ENCODE results near the gene ANAPC5. TPM values are rescaled to one million over a fixed set of nuclear protein-coding genes. Genes with fewer than 3 reads are reported as not detected.

The ANAPC5 gene
- total RNA-seq, 4 donors from 2014 or later: 54.4 to 116 (median 88.8) TPM

GRCh38 chr12:121279071-121279375 lies 73.2 kb downstream of the ANAPC5 start:
- no peak for TF ChIP-seq POLR2A (IDR thresholded peaks at IDR 0.05)
- no peak for TF ChIP-seq CTCF (IDR thresholded peaks at IDR 0.05)
- DNase-seq: no peak
- H3K27me3 ChIP-seq: no peaks in the 10 kb centered on the region
- H3K9me3 ChIP-seq: no peaks in the 10 kb centered on the region
- H3K27ac ChIP-seq: peak overlapping the region in 3 of 4 donors; percentile 46 to 69 (median 62)
- 70 to 80% methylated on average over 1 to 2 of the region's 13 CpGs for WGBS, 2 donors
- intact Hi-C loops (cut with DNase I): no loop called here
- peaks cover 4 to 22% (median 6%) of the 10 kb centered on the region in 3 donors for H3K36me3 ChIP-seq
- no peak overlapping the region for H3K4me3 ChIP-seq
- peaks cover 0 to 52% (median 25%) of the 10 kb centered on the region in 3 donors for H3K4me1 ChIP-seq

DNA sequence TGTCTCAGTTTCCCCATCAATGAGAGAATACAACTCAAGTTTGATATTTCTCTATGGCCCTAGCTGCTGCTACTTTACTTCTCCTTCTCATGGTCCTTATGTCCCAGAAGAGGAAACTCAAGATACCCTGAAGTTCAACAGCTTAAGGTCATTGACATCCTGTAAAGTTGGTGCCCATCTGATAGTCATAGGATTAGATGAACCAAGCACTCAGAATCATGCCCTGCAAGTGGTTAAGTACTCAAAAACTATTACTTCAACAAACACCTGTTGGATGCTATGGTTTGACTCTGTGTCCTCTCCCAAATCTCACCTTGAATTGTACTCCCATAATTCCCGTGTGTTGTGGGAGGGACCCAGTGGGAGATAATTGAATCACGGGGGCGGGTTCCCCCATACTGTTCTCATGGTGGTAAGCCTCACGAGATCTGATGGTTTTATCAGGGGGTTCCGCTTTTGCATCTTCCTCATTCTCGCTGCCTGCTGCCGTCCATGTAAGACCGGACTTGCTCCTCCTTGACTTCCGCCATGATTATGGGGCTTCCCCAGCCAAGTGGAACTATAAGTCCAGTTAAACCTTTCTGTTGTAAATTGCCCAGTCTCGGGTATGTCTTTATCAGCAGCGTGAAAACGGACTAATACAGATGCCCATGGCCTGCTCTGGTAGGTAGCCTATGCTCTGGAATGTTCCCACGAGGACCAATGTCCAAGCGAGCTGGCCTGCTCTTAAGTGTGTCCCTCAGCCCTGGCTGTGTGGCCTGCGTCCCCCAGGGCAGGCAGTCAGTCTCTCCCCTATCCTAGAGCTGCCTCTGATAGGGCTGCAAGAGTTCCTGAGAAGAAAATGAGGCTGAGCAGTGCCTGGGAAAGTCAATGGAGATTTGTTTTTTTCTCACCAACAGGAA lies 73.8 kb downstream of the ANAPC5 start:
- WGBS, 2 donors: 81 to 86% methylated on average over 12 to 14 of the region's 15 CpGs
- intact Hi-C loops (cut with DNase I): no loop called here
- Histone ChIP-seq H3K27me3 (no peaks in the 10 kb centered on the region), H3K4me1 (peaks cover 0 to 47% (median 25%) of the 10 kb centered on the region in 3 donors), H3K36me3 (peaks cover 10 to 24% (median 12%) of the 10 kb centered on the region in 3 donors), H3K9me3 (no peaks in the 10 kb centered on the region), H3K27ac (peak overlapping the region in 3 of 4 donors; percentile 46 to 69 (median 62)), H3K4me3 (no peak overlapping the region)
- TF ChIP-seq POLR2A (IDR thresholded peaks at IDR 0.05): no peak
- TF ChIP-seq CTCF (IDR thresholded peaks at IDR 0.05): no peak
- no peak for DNase-seq

DNA sequence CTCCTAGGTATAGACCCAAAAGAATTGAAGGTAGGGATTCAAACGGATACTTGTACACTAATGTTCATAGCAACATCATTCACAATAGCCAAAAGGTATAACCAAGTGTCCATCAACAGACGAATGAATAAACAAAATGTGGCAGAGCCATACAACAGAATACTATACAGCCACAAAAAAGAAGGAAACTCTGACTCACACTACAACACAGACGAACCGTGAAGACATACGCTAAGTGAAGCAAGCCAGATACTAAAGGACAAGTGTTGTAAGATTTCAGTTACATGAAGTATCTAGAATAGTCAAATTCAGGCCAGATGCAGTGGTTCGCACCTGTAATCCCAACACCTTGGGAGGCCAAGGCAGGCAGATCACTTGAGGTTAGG lies 74.8 kb downstream of the ANAPC5 start:
- intact Hi-C loops (cut with DNase I): no loop called here

GRCh38 chr12:121274036-121274763 lies 78.0 kb downstream of the ANAPC5 start:
- WGBS, 2 donors: 92 to 96% methylated on average over 5 of the region's 35 CpGs
- DNase-seq: no peak
- Histone ChIP-seq H3K36me3 (peaks cover 8 to 51% (median 23%) of the 10 kb centered on the region in 3 donors), H3K4me1 (peaks cover 0 to 23% (median 12%) of the 10 kb centered on the region in 3 donors), H3K9me3 (no peaks in the 10 kb centered on the region), H3K27me3 (no peaks in the 10 kb centered on the region), H3K4me3 (no peak overlapping the region), H3K27ac (no peak overlapping the region)
- intact Hi-C loops (cut with DNase I): no loop called here
- no peak for TF ChIP-seq CTCF (IDR thresholded peaks at IDR 0.05)
- TF ChIP-seq POLR2A (IDR thresholded peaks at IDR 0.05): no peak

More for the DNA sequence above, 74.8 kb downstream of the ANAPC5 start:
- H3K27me3 ChIP-seq: no peaks in the 10 kb centered on the region
- peak overlapping the region in 1 of 4 donors; percentile 26 for H3K27ac ChIP-seq
- WGBS, 2 donors: 60 to 74% methylated on average over 6 of the region's 6 CpGs
- peaks cover 12 to 28% (median 14%) of the 10 kb centered on the region in 3 donors for H3K36me3 ChIP-seq
- no peak overlapping the region for H3K4me3 ChIP-seq
- H3K4me1 ChIP-seq: peaks cover 0 to 38% (median 22%) of the 10 kb centered on the region in 3 donors
- H3K9me3 ChIP-seq: no peaks in the 10 kb centered on the region
- DNase-seq: no peak
- no peak for TF ChIP-seq CTCF (IDR thresholded peaks at IDR 0.05)
- TF ChIP-seq POLR2A (IDR thresholded peaks at IDR 0.05): no peak

Data from esophagus squamous epithelium (tissue), 5 donors.